Adrenal gland (tissue), 5 donors: ENCODE data around the gene PNMA5.

Source experiments
- POLR2A ChIP-seq, 2 donors: fragments of 450-650 bp; IDR thresholded peaks; one replicate each; pipeline ENCODE4 v1.6.1; 2017; ENCODE audit warnings: antibody characterized with exemption in 2 of 2, mild to moderate bottlenecking in 2 of 2, moderate library complexity in 1 of 2
- TF ChIP-seq, protein P1 (sequence below), 6 experiments: fragments of 450-650 bp in 4 of 6; fragments of 200-600 bp in 2 of 6; sonication (generic) in 1 of 6; IDR thresholded peaks; 1 replicate in 5 of 6; 2 replicates in 1 of 6; pipeline versions ENCODE4 v1.5.1 to v1.8.0; 2016 to 2021; ENCODE audit warnings: antibody characterized with exemption in 6 of 6, mild to moderate bottlenecking in 2 of 6, moderate library complexity in 1 of 6
- donor health status: DM: no; HTN: no; CAD: no.

DNA sequence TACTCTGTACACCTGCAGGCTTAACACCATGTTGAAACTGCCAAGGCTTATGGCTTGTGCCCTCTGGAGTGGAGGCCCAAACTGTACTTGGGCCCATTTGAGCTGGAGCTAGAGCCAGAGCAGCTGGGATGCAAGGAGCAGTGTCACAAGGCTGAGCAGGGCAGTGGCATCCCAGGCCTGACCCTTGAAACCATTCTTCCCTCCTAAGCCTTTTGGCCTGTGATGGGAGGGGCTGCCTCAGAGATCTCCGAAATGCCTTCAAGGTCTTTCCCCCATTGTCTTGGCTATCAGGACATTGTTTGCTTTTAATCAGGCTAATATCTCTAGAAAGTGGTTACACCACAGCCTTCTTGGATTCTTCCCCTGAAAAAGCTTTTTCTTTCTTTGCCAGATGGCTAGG is 10.9 kb upstream of the PNMA5 start:
- TF ChIP-seq, protein P1, sequence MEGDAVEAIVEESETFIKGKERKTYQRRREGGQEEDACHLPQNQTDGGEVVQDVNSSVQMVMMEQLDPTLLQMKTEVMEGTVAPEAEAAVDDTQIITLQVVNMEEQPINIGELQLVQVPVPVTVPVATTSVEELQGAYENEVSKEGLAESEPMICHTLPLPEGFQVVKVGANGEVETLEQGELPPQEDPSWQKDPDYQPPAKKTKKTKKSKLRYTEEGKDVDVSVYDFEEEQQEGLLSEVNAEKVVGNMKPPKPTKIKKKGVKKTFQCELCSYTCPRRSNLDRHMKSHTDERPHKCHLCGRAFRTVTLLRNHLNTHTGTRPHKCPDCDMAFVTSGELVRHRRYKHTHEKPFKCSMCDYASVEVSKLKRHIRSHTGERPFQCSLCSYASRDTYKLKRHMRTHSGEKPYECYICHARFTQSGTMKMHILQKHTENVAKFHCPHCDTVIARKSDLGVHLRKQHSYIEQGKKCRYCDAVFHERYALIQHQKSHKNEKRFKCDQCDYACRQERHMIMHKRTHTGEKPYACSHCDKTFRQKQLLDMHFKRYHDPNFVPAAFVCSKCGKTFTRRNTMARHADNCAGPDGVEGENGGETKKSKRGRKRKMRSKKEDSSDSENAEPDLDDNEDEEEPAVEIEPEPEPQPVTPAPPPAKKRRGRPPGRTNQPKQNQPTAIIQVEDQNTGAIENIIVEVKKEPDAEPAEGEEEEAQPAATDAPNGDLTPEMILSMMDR (IDR thresholded peaks at IDR 0.05) = no peak
- no peak for TF ChIP-seq POLR2A (IDR thresholded peaks at IDR 0.05)
